Measurements from ENCODE around the gene APOL2. TPM values are rescaled to one million over a fixed set of nuclear protein-coding genes. Genes with fewer than 3 reads are reported as not detected.
"Not testable (repeated sequence)": the region's sequence is repeated elsewhere in the genome, so short reads cannot be mapped to it uniquely, and the experiment has no call there.

Gene APOL2
- total RNA-seq, 2 experiments from 2014 or later, result 76.4 to 82.9 TPM

DNA sequence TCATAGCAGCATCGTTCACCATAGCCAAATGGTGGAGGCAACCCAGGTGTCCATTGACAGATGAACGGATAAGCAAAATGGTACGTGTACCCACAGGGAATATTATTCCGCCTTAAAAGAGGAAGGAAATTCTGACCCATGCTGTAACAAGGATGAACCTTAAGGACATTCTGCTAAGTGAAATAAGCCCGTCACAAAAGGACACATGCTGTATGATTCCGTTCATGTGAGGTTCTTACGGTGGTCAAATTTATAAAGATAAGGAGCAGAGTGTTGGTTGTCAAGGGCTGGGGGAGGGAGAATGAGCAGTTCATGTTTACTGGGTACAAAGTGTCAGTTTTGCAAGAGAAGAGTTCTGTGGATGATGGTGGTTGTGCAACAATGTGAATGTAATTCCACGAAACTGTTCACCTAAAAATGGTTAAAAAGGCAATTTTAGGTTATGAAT, 39.9 kb upstream of the APOL2 start:
- no peaks in the 10 kb centered on the region for H3K9me3 Mint-ChIP-seq

DNA sequence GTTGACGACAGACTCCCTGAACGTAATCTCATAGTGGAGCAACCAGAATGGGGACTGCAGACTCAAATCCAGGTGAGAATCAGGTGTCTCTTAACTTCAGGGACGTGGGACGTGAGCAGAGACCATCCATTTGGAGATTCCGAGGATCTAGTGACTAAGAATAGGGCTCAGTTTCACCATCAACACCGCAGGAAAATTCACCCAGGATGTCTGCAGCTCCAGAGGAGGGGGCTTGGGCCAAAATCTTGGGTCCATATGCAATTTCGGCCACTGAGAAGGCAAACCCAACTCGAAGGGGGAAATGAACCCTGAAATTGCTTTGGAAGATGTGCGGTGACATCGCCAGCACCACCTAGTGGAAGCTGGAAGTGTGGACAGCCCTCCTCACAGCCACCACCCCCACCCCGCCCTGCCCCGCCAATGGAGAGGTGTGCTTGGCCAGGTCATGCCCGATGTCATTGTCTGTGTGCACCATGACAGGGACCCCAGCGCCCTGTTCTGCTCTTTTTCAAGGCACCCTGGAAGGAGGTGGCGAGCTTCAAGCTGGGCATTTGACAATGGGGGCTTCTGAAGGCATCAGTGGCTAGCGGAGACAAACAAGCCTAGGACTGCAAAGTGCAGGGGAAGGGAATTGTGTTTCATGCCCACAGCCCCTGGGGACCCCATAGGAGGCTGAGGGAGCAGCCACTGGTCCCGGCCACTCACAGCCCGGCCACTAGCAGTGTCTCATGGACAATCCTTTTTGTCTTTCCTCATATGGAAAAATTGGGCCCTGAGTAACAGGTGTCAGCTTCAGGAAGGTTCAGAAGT, 38.4 kb upstream of the APOL2 start:
- ChIA-PET CTCF (interaction anchor here (0.6 to 5.3 kb wide), 26 partner anchors 9 to 927 kb away, joined by 3 to 44 read pairs (median 4); partner anchors contain the start of gene APOL2), POLR2A (interaction anchor here (0.9 to 2.4 kb wide), 5 partner anchors 11 to 193 kb away, joined by 3 to 11 read pairs (median 4); partner anchors contain the start of gene APOL2)
- H3K4me3 Mint-ChIP-seq, result peak overlapping the region; percentile 37
- peak; percentile 86 for DNase-seq
- no peaks in the 10 kb centered on the region for H3K27me3 Mint-ChIP-seq
- no peaks in the 10 kb centered on the region for H3K9me3 Mint-ChIP-seq
- peaks cover 20% of the 10 kb centered on the region for H3K36me3 Mint-ChIP-seq
- H3K27ac Mint-ChIP-seq, result peak overlapping the region; percentile 75
- intact Hi-C loops (cut with micrococcal nuclease), result loop anchor here (1.0 kb wide), 2 partner anchors 38 to 82 kb away; partner anchors contain the start of gene APOL2
- H3K4me1 Mint-ChIP-seq (ENCODE audit: low read depth), result peaks cover 39% of the 10 kb centered on the region

More for the DNA sequence above, 39.9 kb upstream of the APOL2 start:
- no peak for DNase-seq
- no peaks in the 10 kb centered on the region for H3K27me3 Mint-ChIP-seq
- H3K4me1 Mint-ChIP-seq (ENCODE audit: low read depth), result peaks cover 33% of the 10 kb centered on the region
- intact Hi-C loops (cut with micrococcal nuclease), result no loop called here
- POLR2A ChIA-PET, result interaction anchor here (2.4 kb wide), 1 partner anchor 41 kb away, joined by 11 read pairs; the partner anchor contains the start of gene APOL2
- no peak overlapping the region for H3K4me3 Mint-ChIP-seq
- CTCF ChIA-PET, result interaction anchor here (1.1 to 5.3 kb wide), 9 partner anchors 7 to 207 kb away, joined by 3 to 44 read pairs (median 5); partner anchors contain the start of gene APOL2
- H3K27ac Mint-ChIP-seq, result peak overlapping the region; percentile 57
- H3K36me3 Mint-ChIP-seq, result peaks cover 33% of the 10 kb centered on the region

DNA sequence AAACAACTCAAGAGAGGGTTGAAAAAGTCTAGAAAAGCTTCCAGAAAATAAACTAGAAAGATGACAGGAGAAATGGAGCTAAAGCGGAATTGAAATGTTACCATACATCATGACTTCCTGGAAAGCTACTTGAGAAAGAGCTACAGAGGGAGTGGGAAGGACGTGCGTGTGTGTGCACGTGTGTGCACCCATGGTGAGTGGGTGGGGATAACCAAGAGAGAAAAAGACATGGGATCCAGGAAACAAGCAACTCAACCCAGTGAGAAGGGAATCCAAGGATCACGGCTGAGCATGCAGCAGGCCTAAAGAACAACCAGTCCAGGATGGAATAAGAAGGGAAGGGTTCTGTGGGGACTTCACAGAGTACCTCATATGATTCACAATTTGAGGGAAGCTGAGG, 35.2 kb upstream of the APOL2 start:
- Mint-ChIP-seq H3K27me3 (no peaks in the 10 kb centered on the region), H3K9me3 (no peaks in the 10 kb centered on the region), H3K4me1 (ENCODE audit: low read depth) (peaks cover 37% of the 10 kb centered on the region), H3K36me3 (peaks cover 4% of the 10 kb centered on the region), H3K27ac (no peak overlapping the region), H3K4me3 (no peak overlapping the region)
- DNase-seq, result no peak
- intact Hi-C loops (cut with micrococcal nuclease), result no loop called here
- POLR2A ChIA-PET, result interaction anchor here (0.6 kb wide), 1 partner anchor 141 kb away, joined by 3 read pairs; no protein-coding TSS in a partner anchor
- CTCF ChIA-PET, result interaction anchor here (1.0 to 5.3 kb wide), 5 partner anchors 12 to 212 kb away, joined by 3 to 44 read pairs (median 4); no protein-coding TSS in a partner anchor

DNA sequence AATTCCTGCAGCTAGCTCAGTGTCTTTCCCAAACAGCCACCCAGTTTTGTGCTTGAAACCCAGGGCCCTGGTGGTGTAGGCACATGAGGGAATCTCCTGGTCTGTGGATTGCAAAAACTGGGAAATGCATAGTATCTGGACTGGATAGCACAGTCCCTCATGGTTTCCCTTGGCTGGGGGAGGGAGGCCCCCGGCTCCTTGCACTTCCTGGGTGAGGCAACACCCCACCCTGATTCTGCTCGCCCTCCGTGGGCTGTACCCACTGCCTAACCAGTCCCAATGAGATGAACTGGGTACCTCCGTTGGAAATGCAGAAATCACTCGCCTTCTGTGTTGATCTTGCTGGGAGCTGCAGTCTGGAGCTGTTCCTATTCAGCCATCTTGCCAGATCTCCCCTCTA, 32.6 kb upstream of the APOL2 start:
- H3K4me1 Mint-ChIP-seq (ENCODE audit: low read depth), result peaks cover 16% of the 10 kb centered on the region
- CTCF ChIA-PET, result interaction anchor here (0.7 to 3.0 kb wide), 2 partner anchors 15 to 206 kb away, joined by 3 to 11 read pairs; no protein-coding TSS in a partner anchor
- intact Hi-C loops (cut with micrococcal nuclease); H3K4me3 Mint-ChIP-seq; POLR2A ChIA-PET; DNase-seq; H3K27ac Mint-ChIP-seq; H3K36me3 Mint-ChIP-seq; H3K9me3 Mint-ChIP-seq; H3K27me3 Mint-ChIP-seq: not testable (repeated sequence)

DNA sequence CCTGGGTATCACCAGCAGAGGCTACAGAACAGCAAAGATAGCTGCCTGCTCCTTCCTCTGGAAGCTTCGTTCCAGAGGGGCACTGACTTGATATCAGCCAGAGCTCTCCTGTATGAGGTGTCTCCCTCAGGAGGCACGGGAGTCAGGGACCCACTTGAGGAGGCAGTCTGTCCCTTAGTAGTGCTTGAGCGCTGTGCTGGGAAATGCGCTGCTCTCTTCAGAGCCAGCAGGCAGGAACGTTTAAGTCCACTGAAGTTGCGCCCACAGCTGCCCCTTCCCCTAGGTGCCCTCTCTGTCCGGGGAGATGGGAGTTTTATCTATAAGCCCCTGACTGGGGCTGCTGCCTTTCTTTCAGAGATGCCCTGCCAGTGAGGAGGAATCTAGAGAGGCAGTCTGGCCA, 31.9 kb upstream of the APOL2 start:
- peaks cover 11% of the 10 kb centered on the region for H3K4me1 Mint-ChIP-seq (ENCODE audit: low read depth)
- H3K27ac Mint-ChIP-seq; H3K36me3 Mint-ChIP-seq; H3K4me3 Mint-ChIP-seq; DNase-seq; intact Hi-C loops (cut with micrococcal nuclease); H3K9me3 Mint-ChIP-seq; POLR2A ChIA-PET; H3K27me3 Mint-ChIP-seq: not testable (repeated sequence)
- CTCF ChIA-PET, result interaction anchor here (3.0 kb wide), 1 partner anchor 15 kb away, joined by 11 read pairs; no protein-coding TSS in a partner anchor

DNA sequence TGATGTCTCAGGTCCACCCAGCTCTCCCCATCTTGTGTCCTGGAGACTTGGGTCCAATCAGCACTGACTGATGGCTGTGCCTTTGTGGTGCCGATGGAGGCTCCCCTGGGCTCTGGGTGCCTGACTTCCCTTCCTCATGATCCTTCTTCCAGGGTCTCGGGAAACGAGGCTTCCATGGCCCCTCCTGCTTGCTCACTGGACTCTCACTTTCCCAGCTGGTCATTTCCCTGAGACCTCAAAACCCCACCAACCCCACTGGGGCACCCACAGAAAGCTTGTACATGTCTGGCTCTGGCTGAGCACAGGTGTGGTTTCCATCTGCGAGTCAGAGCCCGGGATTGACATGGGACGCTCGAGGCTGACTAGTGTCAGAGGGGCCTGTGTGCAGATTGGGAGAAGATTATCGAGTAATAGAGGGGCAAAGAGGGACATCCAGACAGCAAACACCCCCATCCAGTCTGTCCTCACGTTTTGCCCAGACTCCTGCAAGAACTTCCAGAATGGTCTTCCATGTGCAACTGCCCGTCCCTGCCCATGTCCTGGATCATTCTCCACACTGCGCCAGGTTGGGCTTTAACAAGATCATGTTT, 28.7 kb upstream of the APOL2 start:
- H3K4me1 Mint-ChIP-seq (ENCODE audit: low read depth), result no peaks in the 10 kb centered on the region
- ChIA-PET CTCF (no interaction called here), POLR2A (no interaction called here)
- no peak overlapping the region for H3K4me3 Mint-ChIP-seq
- intact Hi-C loops (cut with micrococcal nuclease), result no loop called here
- no peaks in the 10 kb centered on the region for H3K27me3 Mint-ChIP-seq
- no peak for DNase-seq
- H3K36me3 Mint-ChIP-seq, result peaks cover 30% of the 10 kb centered on the region
- H3K9me3 Mint-ChIP-seq, result no peaks in the 10 kb centered on the region
- H3K27ac Mint-ChIP-seq, result no peak overlapping the region

DNA sequence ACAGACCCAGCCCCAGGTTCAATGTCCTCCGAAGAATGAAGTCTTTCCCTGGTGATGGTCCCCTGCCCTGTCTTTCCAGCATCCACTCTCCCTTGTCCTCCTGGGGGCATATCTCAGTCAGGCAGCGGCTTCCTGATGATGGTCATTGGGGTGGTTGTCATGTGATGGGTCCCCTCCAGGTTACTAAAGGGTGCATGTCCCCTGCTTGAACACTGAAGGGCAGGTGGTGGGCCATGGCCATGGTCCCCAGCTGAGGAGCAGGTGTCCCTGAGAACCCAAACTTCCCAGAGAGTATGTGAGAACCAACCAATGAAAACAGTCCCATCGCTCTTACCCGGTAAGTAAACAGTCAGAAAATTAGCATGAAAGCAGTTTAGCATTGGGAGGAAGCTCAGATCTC, 27.7 kb upstream of the APOL2 start:
- CTCF ChIA-PET, result no interaction called here
- H3K36me3 Mint-ChIP-seq, result peaks cover 37% of the 10 kb centered on the region
- POLR2A ChIA-PET, result no interaction called here
- no peak overlapping the region for H3K27ac Mint-ChIP-seq
- H3K9me3 Mint-ChIP-seq, result no peaks in the 10 kb centered on the region
- H3K27me3 Mint-ChIP-seq, result no peaks in the 10 kb centered on the region
- no peak for DNase-seq
- H3K4me1 Mint-ChIP-seq (ENCODE audit: low read depth), result peaks cover 2% of the 10 kb centered on the region
- H3K4me3 Mint-ChIP-seq, result no peak overlapping the region
- intact Hi-C loops (cut with micrococcal nuclease), result no loop called here

DNA sequence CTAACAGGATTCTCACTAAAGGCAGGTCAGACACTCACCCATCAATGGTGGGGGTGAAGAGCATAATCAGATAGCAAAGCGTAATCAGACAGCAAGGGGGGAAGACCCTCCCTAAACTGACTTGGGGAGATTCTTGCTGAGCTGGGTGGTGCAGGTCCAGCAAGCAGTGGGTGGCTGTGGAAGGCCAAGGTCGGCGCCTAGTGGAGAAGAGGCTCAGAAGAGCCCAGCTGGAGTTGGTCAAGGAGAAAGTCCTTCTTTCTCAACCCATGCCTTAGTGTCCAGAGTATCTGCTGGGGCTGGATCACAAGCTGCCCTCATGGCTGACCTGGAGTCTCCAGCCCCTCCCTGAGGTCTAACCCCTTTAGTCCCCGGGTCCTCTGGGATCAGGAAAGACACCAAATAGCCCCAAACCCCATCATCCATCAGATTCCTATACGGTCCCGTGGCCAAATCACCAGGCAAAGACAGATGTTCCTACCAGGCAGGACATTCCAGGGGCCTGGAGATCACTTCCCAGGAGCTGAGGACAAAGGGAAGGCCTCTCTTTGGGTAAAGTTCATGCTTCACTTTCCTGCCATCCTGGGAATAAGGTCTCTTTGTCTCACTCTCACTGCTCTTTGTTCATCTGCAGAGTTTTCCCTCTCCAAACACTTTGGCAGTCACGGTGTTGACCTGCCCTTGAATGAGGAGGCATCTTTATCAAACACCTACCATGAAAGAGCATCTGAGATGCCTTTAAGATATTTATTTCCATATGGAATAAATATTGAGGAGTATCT, 24.7 kb upstream of the APOL2 start:
- peaks cover 57% of the 10 kb centered on the region for H3K36me3 Mint-ChIP-seq
- H3K27me3 Mint-ChIP-seq; H3K4me3 Mint-ChIP-seq; H3K9me3 Mint-ChIP-seq; DNase-seq; H3K4me1 Mint-ChIP-seq (ENCODE audit: low read depth); POLR2A ChIA-PET; H3K27ac Mint-ChIP-seq; intact Hi-C loops (cut with micrococcal nuclease): not testable (repeated sequence)
- CTCF ChIA-PET, result interaction anchor here (1.9 kb wide), 1 partner anchor 22 kb away, joined by 5 read pairs; no protein-coding TSS in a partner anchor

DNA sequence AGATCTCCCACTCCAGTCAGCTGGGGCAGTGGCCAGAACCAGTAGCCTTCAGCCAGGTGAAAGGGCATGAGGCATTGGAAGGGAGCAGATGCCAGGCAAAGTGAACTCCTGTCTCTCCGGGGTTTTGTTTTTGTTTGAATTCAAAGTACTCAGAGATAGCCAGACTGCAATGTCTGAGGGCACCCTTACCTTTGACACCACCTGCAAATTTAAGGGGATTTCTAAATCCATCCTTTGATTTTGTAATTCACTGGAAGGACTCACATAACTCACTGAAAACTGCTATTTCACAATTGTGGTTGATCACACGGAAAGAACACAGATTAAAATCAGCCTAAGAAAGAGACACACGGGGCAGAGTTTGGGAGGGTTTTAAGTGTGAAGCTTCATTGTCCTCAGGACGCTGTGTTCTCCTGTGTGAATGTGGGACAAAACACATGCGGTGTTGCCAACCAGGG, 23.9 kb upstream of the APOL2 start:
- CTCF ChIA-PET; H3K4me3 Mint-ChIP-seq; DNase-seq; H3K9me3 Mint-ChIP-seq; H3K27me3 Mint-ChIP-seq; POLR2A ChIA-PET; intact Hi-C loops (cut with micrococcal nuclease); H3K27ac Mint-ChIP-seq: not testable (repeated sequence)
- Mint-ChIP-seq H3K36me3 (peaks cover 65% of the 10 kb centered on the region), H3K4me1 (ENCODE audit: low read depth) (peaks cover 17% of the 10 kb centered on the region)

DNA sequence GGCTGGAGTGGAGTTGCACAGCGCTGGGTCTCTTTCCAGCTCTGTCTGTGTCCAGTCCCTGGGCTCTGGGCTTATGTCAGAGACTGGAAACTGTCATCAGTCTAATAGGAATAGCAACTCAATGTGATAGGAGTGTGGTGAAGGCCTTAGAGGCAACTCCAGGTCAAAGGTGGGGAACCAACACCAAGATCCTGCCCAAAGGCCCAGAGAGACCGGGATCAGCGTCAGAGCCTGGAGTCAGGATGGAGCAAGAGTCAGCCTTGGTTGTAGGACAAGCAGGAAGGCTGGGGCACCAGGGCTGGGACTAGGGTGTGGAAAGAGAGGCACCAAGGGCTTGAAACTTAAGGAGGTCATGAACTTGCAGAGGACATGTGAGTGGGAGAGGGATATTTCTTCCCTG, 23.0 kb upstream of the APOL2 start:
- DNase-seq; intact Hi-C loops (cut with micrococcal nuclease); H3K27ac Mint-ChIP-seq; H3K27me3 Mint-ChIP-seq; H3K4me3 Mint-ChIP-seq; POLR2A ChIA-PET; CTCF ChIA-PET; H3K9me3 Mint-ChIP-seq: not testable (repeated sequence)
- Mint-ChIP-seq H3K36me3 (peaks cover 70% of the 10 kb centered on the region), H3K4me1 (ENCODE audit: low read depth) (peaks cover 23% of the 10 kb centered on the region)

DNA sequence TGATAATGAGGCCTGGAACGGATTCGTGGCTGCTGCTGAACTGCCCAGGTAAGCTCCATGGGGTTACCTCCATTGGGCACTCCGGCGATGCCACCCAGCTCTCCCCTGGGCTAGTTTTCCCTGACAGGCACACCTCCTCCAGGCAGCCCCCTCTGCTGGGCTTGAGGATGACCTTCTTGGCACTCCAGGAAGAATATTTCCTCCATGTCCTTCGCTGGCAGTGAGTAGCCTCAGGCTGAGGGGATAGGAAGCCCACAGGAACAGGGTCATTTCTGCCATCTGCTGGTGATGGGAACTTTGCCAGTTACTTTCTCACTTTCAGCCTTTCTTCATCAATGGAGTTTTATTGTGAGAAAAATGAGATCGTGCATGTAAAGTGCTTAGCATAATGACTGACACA, 22.3 kb upstream of the APOL2 start:
- H3K36me3 Mint-ChIP-seq, result peaks cover 69% of the 10 kb centered on the region
- DNase-seq; intact Hi-C loops (cut with micrococcal nuclease); H3K27me3 Mint-ChIP-seq; H3K4me3 Mint-ChIP-seq; POLR2A ChIA-PET; H3K27ac Mint-ChIP-seq; H3K9me3 Mint-ChIP-seq: not testable (repeated sequence)
- peaks cover 28% of the 10 kb centered on the region for H3K4me1 Mint-ChIP-seq (ENCODE audit: low read depth)
- CTCF ChIA-PET, result interaction anchor here (0.8 to 2.8 kb wide), 2 partner anchors 14 to 225 kb away, joined by 4 to 6 read pairs; no protein-coding TSS in a partner anchor

Data from activated CD4-positive, alpha-beta memory T cell treated with anti-CD3 and anti-CD28 coated beads for 36 hours (primary cell).